ENCODE data around the gene LRRC4C.

The LRRC4C gene

GRCh38 chr11:40190294-40190693 lies 1269.2 kb downstream of the LRRC4C start:
- Histone ChIP-seq H3K4me2 (ENCODE audit: insufficient read depth, low read length, poor library complexity, severe bottlenecking) (no peak overlapping the region), H3K4ac (ENCODE audit: low read length) (no peak overlapping the region), H3K18ac (ENCODE audit: low read length) (no peak overlapping the region), H3K36me3 (replicated peaks in 1 of 2; ENCODE audit: control insufficient read depth in 2 of 2, insufficient read depth in 2 of 2, low read length in 2 of 2) (no peaks in the 10 kb centered on the region), H2BK5ac (ENCODE audit: low read length) (no peak overlapping the region), H2AK5ac (ENCODE audit: low read depth, low read length) (no peak overlapping the region), H4K8ac (ENCODE audit: low read depth, low read length) (no peak overlapping the region), H3K9ac (ENCODE audit: low read depth, low read length, poor library complexity) (no peak overlapping the region), H3K79me1 (ENCODE audit: low read depth, low read length) (no peaks in the 10 kb centered on the region), H2BK15ac (ENCODE audit: low read length) (no peak overlapping the region), H2BK12ac (ENCODE audit: low read length) (no peak overlapping the region), H3K23ac (ENCODE audit: low read depth, low read length, poor library complexity) (no peak overlapping the region), H3K27me3 (ENCODE audit: control insufficient read depth in 3 of 3, insufficient read depth in 3 of 3, low read depth in 1 of 3, low read length in 3 of 3) (no peaks in the 10 kb centered on the region), H2AFZ (ENCODE audit: low read length) (no peak overlapping the region), H3K27ac (replicated peaks; ENCODE audit: low read length) (no peak overlapping the region), H3K4me3 (ENCODE audit: low read length in 2 of 2) (no peak overlapping the region), H4K91ac (ENCODE audit: low read depth, low read length, poor library complexity) (no peak overlapping the region), H3K14ac (ENCODE audit: low read length) (no peak overlapping the region), H2BK120ac (ENCODE audit: low read depth, low read length) (no peak overlapping the region), H3K9me3 (replicated peaks in 1 of 2; ENCODE audit: control insufficient read depth in 2 of 2, insufficient read depth in 1 of 2, low read depth in 1 of 2, low read length in 2 of 2) (no peaks in the 10 kb centered on the region), H3K4me1 (ENCODE audit: control insufficient read depth in 2 of 2, insufficient read depth in 1 of 2, low read depth in 1 of 2, low read length in 2 of 2) (peaks cover 2 to 7% of the 10 kb centered on the region in 2 donors)
- DNase-seq (ENCODE audit: low spot score) = no peak
- WGBS, 2 donors (ENCODE audit: extremely low coverage in 2 of 2, insufficient read length in 2 of 2, insufficient replicate concordance in 1 of 2) = no CpG with 5 or more reads among the region's 5 CpGs

GRCh38 chr11:40188848-40189247 lies 1270.6 kb downstream of the LRRC4C start:
- no peaks in the 10 kb centered on the region for H3K27me3 ChIP-seq (ENCODE audit: control insufficient read depth in 3 of 3, insufficient read depth in 3 of 3, low read depth in 1 of 3, low read length in 3 of 3)

GRCh38 chr11:40187295-40187694 lies 1272.2 kb downstream of the LRRC4C start:
- H3K23ac ChIP-seq (ENCODE audit: low read depth, low read length, poor library complexity) = no peak overlapping the region
- no peak overlapping the region for H3K14ac ChIP-seq (ENCODE audit: low read length)
- no CpG with 5 or more reads among the region's 4 CpGs for WGBS, 2 donors (ENCODE audit: extremely low coverage in 2 of 2, insufficient read length in 2 of 2, insufficient replicate concordance in 1 of 2)
- H4K91ac ChIP-seq (ENCODE audit: low read depth, low read length, poor library complexity) = no peak overlapping the region
- H3K9me3 ChIP-seq (replicated peaks in 1 of 2; ENCODE audit: control insufficient read depth in 2 of 2, insufficient read depth in 1 of 2, low read depth in 1 of 2, low read length in 2 of 2) = no peaks in the 10 kb centered on the region
- no peak overlapping the region for H3K4me2 ChIP-seq (ENCODE audit: insufficient read depth, low read length, poor library complexity, severe bottlenecking)
- H3K79me1 ChIP-seq (ENCODE audit: low read depth, low read length) = no peaks in the 10 kb centered on the region
- no peak overlapping the region for H4K8ac ChIP-seq (ENCODE audit: low read depth, low read length)
- no peak overlapping the region for H2AK5ac ChIP-seq (ENCODE audit: low read depth, low read length)
- H3K36me3 ChIP-seq (replicated peaks in 1 of 2; ENCODE audit: control insufficient read depth in 2 of 2, insufficient read depth in 2 of 2, low read length in 2 of 2) = no peaks in the 10 kb centered on the region
- H2AFZ ChIP-seq (ENCODE audit: low read length) = peak overlapping the region; percentile 72
- H2BK12ac ChIP-seq (ENCODE audit: low read length) = no peak overlapping the region
- no peaks in the 10 kb centered on the region for H3K27me3 ChIP-seq (ENCODE audit: control insufficient read depth in 3 of 3, insufficient read depth in 3 of 3, low read depth in 1 of 3, low read length in 3 of 3)
- no peak overlapping the region for H2BK120ac ChIP-seq (ENCODE audit: low read depth, low read length)
- DNase-seq (ENCODE audit: low spot score) = no peak
- H2BK5ac ChIP-seq (ENCODE audit: low read length) = no peak overlapping the region
- H3K4me3 ChIP-seq (ENCODE audit: low read length in 2 of 2) = no peak overlapping the region
- H3K18ac ChIP-seq (ENCODE audit: low read length) = no peak overlapping the region
- no peak overlapping the region for H3K9ac ChIP-seq (ENCODE audit: low read depth, low read length, poor library complexity)
- H3K4ac ChIP-seq (ENCODE audit: low read length) = no peak overlapping the region
- peaks cover 2 to 7% of the 10 kb centered on the region in 2 donors for H3K4me1 ChIP-seq (ENCODE audit: control insufficient read depth in 2 of 2, insufficient read depth in 1 of 2, low read depth in 1 of 2, low read length in 2 of 2)
- no peak overlapping the region for H3K27ac ChIP-seq (replicated peaks; ENCODE audit: low read length)
- H2BK15ac ChIP-seq (ENCODE audit: low read length) = no peak overlapping the region

More at GRCh38 chr11:40188848-40189247, 1270.6 kb downstream of the LRRC4C start:
- no peak overlapping the region for H2BK12ac ChIP-seq (ENCODE audit: low read length)
- H4K91ac ChIP-seq (ENCODE audit: low read depth, low read length, poor library complexity) = no peak overlapping the region
- H2BK15ac ChIP-seq (ENCODE audit: low read length) = no peak overlapping the region
- H2BK120ac ChIP-seq (ENCODE audit: low read depth, low read length) = no peak overlapping the region
- no peak overlapping the region for H3K27ac ChIP-seq (replicated peaks; ENCODE audit: low read length)
- no peak overlapping the region for H4K8ac ChIP-seq (ENCODE audit: low read depth, low read length)
- H3K14ac ChIP-seq (ENCODE audit: low read length) = no peak overlapping the region
- no peak overlapping the region for H2AK5ac ChIP-seq (ENCODE audit: low read depth, low read length)
- H3K4ac ChIP-seq (ENCODE audit: low read length) = no peak overlapping the region
- H3K18ac ChIP-seq (ENCODE audit: low read length) = no peak overlapping the region
- H3K9me3 ChIP-seq (replicated peaks in 1 of 2; ENCODE audit: control insufficient read depth in 2 of 2, insufficient read depth in 1 of 2, low read depth in 1 of 2, low read length in 2 of 2) = no peaks in the 10 kb centered on the region
- WGBS, 2 donors (ENCODE audit: extremely low coverage in 2 of 2, insufficient read length in 2 of 2, insufficient replicate concordance in 1 of 2) = no CpG with 5 or more reads among the region's 3 CpGs
- H3K23ac ChIP-seq (ENCODE audit: low read depth, low read length, poor library complexity) = no peak overlapping the region
- no peak overlapping the region for H3K4me3 ChIP-seq (ENCODE audit: low read length in 2 of 2)
- no peak overlapping the region for H3K4me2 ChIP-seq (ENCODE audit: insufficient read depth, low read length, poor library complexity, severe bottlenecking)
- no peaks in the 10 kb centered on the region for H3K79me1 ChIP-seq (ENCODE audit: low read depth, low read length)
- H2BK5ac ChIP-seq (ENCODE audit: low read length) = no peak overlapping the region
- no peak overlapping the region for H2AFZ ChIP-seq (ENCODE audit: low read length)
- H3K9ac ChIP-seq (ENCODE audit: low read depth, low read length, poor library complexity) = no peak overlapping the region
- no peak for DNase-seq (ENCODE audit: low spot score)
- no peaks in the 10 kb centered on the region for H3K36me3 ChIP-seq (replicated peaks in 1 of 2; ENCODE audit: control insufficient read depth in 2 of 2, insufficient read depth in 2 of 2, low read length in 2 of 2)
- H3K4me1 ChIP-seq (ENCODE audit: control insufficient read depth in 2 of 2, insufficient read depth in 1 of 2, low read depth in 1 of 2, low read length in 2 of 2) = peaks cover 2 to 7% of the 10 kb centered on the region in 2 donors

- Histone ChIP-seq H4K91ac (ENCODE audit: low read depth, low read length, poor library complexity) (no peak overlapping the region), H3K27me3 (ENCODE audit: control insufficient read depth in 3 of 3, insufficient read depth in 3 of 3, low read depth in 1 of 3, low read length in 3 of 3) (no peaks in the 10 kb centered on the region), H2BK15ac (ENCODE audit: low read length) (no peak overlapping the region), H3K4me1 (ENCODE audit: control insufficient read depth in 2 of 2, insufficient read depth in 1 of 2, low read depth in 1 of 2, low read length in 2 of 2) (peaks cover 2 to 7% of the 10 kb centered on the region in 2 donors), H2AFZ (ENCODE audit: low read length) (peak overlapping the region; percentile 72), H3K9me3 (replicated peaks in 1 of 2; ENCODE audit: control insufficient read depth in 2 of 2, insufficient read depth in 1 of 2, low read depth in 1 of 2, low read length in 2 of 2) (no peaks in the 10 kb centered on the region), H3K14ac (ENCODE audit: low read length) (no peak overlapping the region), H2BK120ac (ENCODE audit: low read depth, low read length) (no peak overlapping the region), H2BK12ac (ENCODE audit: low read length) (no peak overlapping the region), H3K18ac (ENCODE audit: low read length) (no peak overlapping the region), H2AK5ac (ENCODE audit: low read depth, low read length) (no peak overlapping the region), H4K8ac (ENCODE audit: low read depth, low read length) (no peak overlapping the region), H3K36me3 (replicated peaks in 1 of 2; ENCODE audit: control insufficient read depth in 2 of 2, insufficient read depth in 2 of 2, low read length in 2 of 2) (no peaks in the 10 kb centered on the region), H3K4ac (ENCODE audit: low read length) (no peak overlapping the region), H3K4me2 (ENCODE audit: insufficient read depth, low read length, poor library complexity, severe bottlenecking) (no peak overlapping the region), H3K23ac (ENCODE audit: low read depth, low read length, poor library complexity) (no peak overlapping the region), H3K4me3 (ENCODE audit: low read length in 2 of 2) (no peak overlapping the region), H3K9ac (ENCODE audit: low read depth, low read length, poor library complexity) (no peak overlapping the region), H3K27ac (replicated peaks; ENCODE audit: low read length) (no peak overlapping the region), H3K79me1 (ENCODE audit: low read depth, low read length) (no peaks in the 10 kb centered on the region), H2BK5ac (ENCODE audit: low read length) (no peak overlapping the region)
- no CpG with 5 or more reads among the region's 13 CpGs for WGBS, 2 donors (ENCODE audit: extremely low coverage in 2 of 2, insufficient read length in 2 of 2, insufficient replicate concordance in 1 of 2)
- no peak for DNase-seq (ENCODE audit: low spot score)
Observed at GRCh38 chr11:40186437-40187263, 1272.8 kb downstream of the LRRC4C start.
